ENCODE measurements around the gene C5orf46. TPM values are rescaled to one million over a fixed set of nuclear protein-coding genes. Genes with fewer than 3 reads are reported as not detected.

C5orf46 gene
- total RNA-seq, 4 donors from 2014 or later: not detected

GRCh38 chr5:147852365-147852764 lies 54.0 kb downstream of the C5orf46 start:
- no peak for TF ChIP-seq CTCF (IDR thresholded peaks at IDR 0.05; ENCODE audit: low read depth)

- no peak for TF ChIP-seq CTCF (IDR thresholded peaks at IDR 0.05; ENCODE audit: low read depth)
Observed at GRCh38 chr5:147851578-147851977, 54.8 kb downstream of the C5orf46 start.

- TF ChIP-seq CTCF (IDR thresholded peaks at IDR 0.05; ENCODE audit: low read depth): no peak
Observed at GRCh38 chr5:147849226-147849625, 57.1 kb downstream of the C5orf46 start.

- TF ChIP-seq CTCF (IDR thresholded peaks at IDR 0.05; ENCODE audit: low read depth): no peak
Observed at GRCh38 chr5:147845618-147846017, 60.7 kb downstream of the C5orf46 start.

GRCh38 chr5:147844846-147845245 lies 61.5 kb downstream of the C5orf46 start:
- TF ChIP-seq CTCF (IDR thresholded peaks at IDR 0.05; ENCODE audit: low read depth): no peak

- no peak for TF ChIP-seq CTCF (IDR thresholded peaks at IDR 0.05; ENCODE audit: low read depth)
Observed at GRCh38 chr5:147842869-147843268, 63.5 kb downstream of the C5orf46 start.

Other genes starting within 250 kb of the C5orf46 start
- gene JAKMIP2, start 123.8 kb downstream of the C5orf46 start, total RNA-seq: 10 to 100 TPM in 1 of 4 donors, 1 to 10 TPM in 1, under 1 TPM in 1, not detected in 1; 0.19 to 13.4 (median 2.0) TPM
- gene SPINK1, start 74.9 kb downstream of the C5orf46 start, total RNA-seq: not detected
- not detected for gene SCGB3A2, start 27.8 kb downstream of the C5orf46 start, total RNA-seq
- gene SPINK5, start 157.4 kb upstream of the C5orf46 start, total RNA-seq: under 1 TPM in 2 of 4 donors, not detected in 2; 0.51 to 0.57 TPM